ENCODE measurements around the gene LCA5L.

DNA sequence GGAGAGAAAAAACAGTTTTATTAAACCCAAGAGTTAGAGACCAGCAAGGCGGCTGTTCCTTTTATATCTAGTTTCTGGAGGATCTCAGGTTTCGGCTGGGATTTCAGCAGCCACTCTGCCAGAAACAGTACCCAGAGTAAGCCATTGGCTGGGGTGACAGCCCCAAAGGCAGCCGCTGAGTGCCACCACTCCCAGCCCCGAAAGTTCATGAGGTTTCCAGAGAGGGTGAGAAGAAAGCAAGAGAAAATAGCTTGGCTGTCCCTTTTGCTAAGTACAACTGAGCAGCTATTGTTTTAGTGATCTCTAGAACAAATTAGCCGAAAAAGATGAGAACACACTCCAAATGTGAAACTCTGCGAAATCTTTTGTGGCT lies 7.4 kb upstream of the LCA5L start:
- TF ChIP-seq POLR2AphosphoS5 (IDR thresholded peaks at IDR 0.05; ENCODE audit: low read depth, low read length), result no peak
- TF ChIP-seq POLR2A (IDR thresholded peaks at IDR 0.05; ENCODE audit: low read depth, low read length), result no peak
